ENCODE measurements around the gene GRIN2B. TPM values are rescaled to one million over a fixed set of nuclear protein-coding genes. Genes with fewer than 3 reads are reported as not detected.

The GRIN2B gene
- total and polyA plus RNA-seq, 7 donors: under 0.01 TPM; not detected in 6

GRCh38 chr12:13976880-13977279 is 4.5 kb downstream of the GRIN2B start:
- no peak overlapping the region for H3K4me3 ChIP-seq
- DNase-seq: no peak
- ATAC-seq: no peak
- H3K4me1 ChIP-seq: no peaks in the 10 kb centered on the region
- H3K27me3 ChIP-seq (ENCODE audit: insufficient read depth in 3 of 3, low read length in 2 of 3): peaks cover 4 to 44% (median 18%) of the 10 kb centered on the region in 3 donors
- intact Hi-C loops (cut with DNase I): no loop called here
- no peak overlapping the region for H3K27ac ChIP-seq
- no peak for TF ChIP-seq CTCF (IDR thresholded peaks at IDR 0.05)
- 83 to 92% (median 88%) methylated on average over 2 of the region's 2 CpGs for WGBS, 3 donors
- no peaks in the 10 kb centered on the region for H3K36me3 ChIP-seq (ENCODE audit: insufficient read depth in 1 of 2, low read depth in 1 of 2)
- H3K9me3 ChIP-seq: no peaks in the 10 kb centered on the region

- no peak for ATAC-seq
- peaks cover 4 to 38% (median 13%) of the 10 kb centered on the region in 3 donors for H3K27me3 ChIP-seq (ENCODE audit: insufficient read depth in 3 of 3, low read length in 2 of 3)
- 74 to 75% (median 75%) methylated on average over 7 of the region's 7 CpGs for WGBS, 3 donors
- H3K36me3 ChIP-seq (ENCODE audit: insufficient read depth in 1 of 2, low read depth in 1 of 2): no peaks in the 10 kb centered on the region
- no peak for TF ChIP-seq CTCF (IDR thresholded peaks at IDR 0.05)
- no peak overlapping the region for H3K4me3 ChIP-seq
- no peak overlapping the region for H3K27ac ChIP-seq
- H3K4me1 ChIP-seq: no peaks in the 10 kb centered on the region
- H3K9me3 ChIP-seq: no peaks in the 10 kb centered on the region
- intact Hi-C loops (cut with DNase I): no loop called here
- no peak for DNase-seq
These were observed 5.3 kb downstream of the GRIN2B start for GRCh38 chr12:13976028-13976584.

GRCh38 chr12:13973996-13974395 is 7.4 kb downstream of the GRIN2B start:
- H3K9me3 ChIP-seq: no peaks in the 10 kb centered on the region
- intact Hi-C loops (cut with DNase I): no loop called here
- DNase-seq (no peak), ATAC-seq (no peak)
- no peaks in the 10 kb centered on the region for H3K36me3 ChIP-seq (ENCODE audit: insufficient read depth in 1 of 2, low read depth in 1 of 2)
- peaks cover 4 to 19% (median 4%) of the 10 kb centered on the region in 3 donors for H3K27me3 ChIP-seq (ENCODE audit: insufficient read depth in 3 of 3, low read length in 2 of 3)
- H3K4me1 ChIP-seq: no peaks in the 10 kb centered on the region
- TF ChIP-seq CTCF (IDR thresholded peaks at IDR 0.05): no peak
- H3K27ac ChIP-seq: no peak overlapping the region
- H3K4me3 ChIP-seq: no peak overlapping the region

DNA sequence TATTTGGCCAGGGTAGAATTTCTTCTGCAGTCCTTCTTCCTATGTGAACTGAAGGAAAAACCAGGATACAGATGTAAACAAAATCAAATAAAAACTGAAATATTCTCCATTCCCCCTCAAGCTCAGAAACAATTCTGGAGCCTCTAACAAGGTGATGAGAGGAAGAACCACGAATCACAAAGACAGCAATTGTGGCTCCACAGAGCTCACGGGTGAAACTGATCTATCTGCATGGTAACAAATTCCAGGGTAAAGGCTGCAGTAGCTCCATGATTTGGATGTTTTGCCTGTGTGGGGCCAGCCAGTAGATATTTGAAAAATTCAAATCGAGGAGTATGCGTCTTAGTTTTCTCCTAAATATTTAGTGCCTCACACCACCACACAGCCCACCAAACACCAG is 10.6 kb downstream of the GRIN2B start:
- Histone ChIP-seq H3K36me3 (ENCODE audit: insufficient read depth in 1 of 2, low read depth in 1 of 2) (no peaks in the 10 kb centered on the region), H3K4me3 (no peak overlapping the region), H3K9me3 (no peaks in the 10 kb centered on the region), H3K4me1 (no peaks in the 10 kb centered on the region), H3K27me3 (ENCODE audit: insufficient read depth in 3 of 3, low read length in 2 of 3) (peaks cover 0 to 4% (median 0%) of the 10 kb centered on the region in 3 donors), H3K27ac (no peak overlapping the region)
- intact Hi-C loops (cut with DNase I): no loop called here
- ATAC-seq: no peak
- 61 to 71% (median 65%) methylated on average over 4 of the region's 4 CpGs for WGBS, 3 donors
- no peak for DNase-seq
- TF ChIP-seq CTCF (IDR thresholded peaks at IDR 0.05): no peak

DNA sequence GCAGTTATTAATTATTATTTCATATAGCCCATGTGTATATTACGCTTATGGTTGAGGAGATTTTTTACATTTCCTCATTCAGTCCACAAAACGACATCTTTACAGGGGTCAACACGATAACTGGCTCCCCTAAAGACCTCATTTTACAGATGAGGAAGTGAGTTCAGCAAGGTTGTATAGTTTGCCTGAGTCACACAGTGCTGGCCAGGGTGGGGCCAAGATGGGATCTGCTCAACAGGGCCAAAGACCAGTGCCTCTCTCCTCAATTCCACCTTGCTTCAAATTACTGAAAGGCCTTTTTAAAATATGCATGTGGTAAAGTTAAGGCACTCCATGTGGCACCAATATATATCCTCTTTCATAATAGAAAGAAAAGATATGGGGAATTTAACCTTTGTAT is 13.1 kb downstream of the GRIN2B start:
- TF ChIP-seq CTCF (IDR thresholded peaks at IDR 0.05): no peak

More for the DNA sequence above, 13.1 kb downstream of the GRIN2B start:
- Histone ChIP-seq H3K27ac (no peak overlapping the region), H3K4me1 (no peaks in the 10 kb centered on the region), H3K9me3 (no peaks in the 10 kb centered on the region), H3K36me3 (ENCODE audit: insufficient read depth in 1 of 2, low read depth in 1 of 2) (no peaks in the 10 kb centered on the region), H3K27me3 (ENCODE audit: insufficient read depth in 3 of 3, low read length in 2 of 3) (peaks cover 0 to 3% (median 0%) of the 10 kb centered on the region in 3 donors), H3K4me3 (no peak overlapping the region)
- 86 to 89% (median 89%) methylated on average over 3 of the region's 3 CpGs for WGBS, 3 donors
- DNase-seq: no peak
- intact Hi-C loops (cut with DNase I): no loop called here
- no peak for ATAC-seq
